ENCODE measurements around the gene LRRIQ1.

Gene LRRIQ1, protein sequence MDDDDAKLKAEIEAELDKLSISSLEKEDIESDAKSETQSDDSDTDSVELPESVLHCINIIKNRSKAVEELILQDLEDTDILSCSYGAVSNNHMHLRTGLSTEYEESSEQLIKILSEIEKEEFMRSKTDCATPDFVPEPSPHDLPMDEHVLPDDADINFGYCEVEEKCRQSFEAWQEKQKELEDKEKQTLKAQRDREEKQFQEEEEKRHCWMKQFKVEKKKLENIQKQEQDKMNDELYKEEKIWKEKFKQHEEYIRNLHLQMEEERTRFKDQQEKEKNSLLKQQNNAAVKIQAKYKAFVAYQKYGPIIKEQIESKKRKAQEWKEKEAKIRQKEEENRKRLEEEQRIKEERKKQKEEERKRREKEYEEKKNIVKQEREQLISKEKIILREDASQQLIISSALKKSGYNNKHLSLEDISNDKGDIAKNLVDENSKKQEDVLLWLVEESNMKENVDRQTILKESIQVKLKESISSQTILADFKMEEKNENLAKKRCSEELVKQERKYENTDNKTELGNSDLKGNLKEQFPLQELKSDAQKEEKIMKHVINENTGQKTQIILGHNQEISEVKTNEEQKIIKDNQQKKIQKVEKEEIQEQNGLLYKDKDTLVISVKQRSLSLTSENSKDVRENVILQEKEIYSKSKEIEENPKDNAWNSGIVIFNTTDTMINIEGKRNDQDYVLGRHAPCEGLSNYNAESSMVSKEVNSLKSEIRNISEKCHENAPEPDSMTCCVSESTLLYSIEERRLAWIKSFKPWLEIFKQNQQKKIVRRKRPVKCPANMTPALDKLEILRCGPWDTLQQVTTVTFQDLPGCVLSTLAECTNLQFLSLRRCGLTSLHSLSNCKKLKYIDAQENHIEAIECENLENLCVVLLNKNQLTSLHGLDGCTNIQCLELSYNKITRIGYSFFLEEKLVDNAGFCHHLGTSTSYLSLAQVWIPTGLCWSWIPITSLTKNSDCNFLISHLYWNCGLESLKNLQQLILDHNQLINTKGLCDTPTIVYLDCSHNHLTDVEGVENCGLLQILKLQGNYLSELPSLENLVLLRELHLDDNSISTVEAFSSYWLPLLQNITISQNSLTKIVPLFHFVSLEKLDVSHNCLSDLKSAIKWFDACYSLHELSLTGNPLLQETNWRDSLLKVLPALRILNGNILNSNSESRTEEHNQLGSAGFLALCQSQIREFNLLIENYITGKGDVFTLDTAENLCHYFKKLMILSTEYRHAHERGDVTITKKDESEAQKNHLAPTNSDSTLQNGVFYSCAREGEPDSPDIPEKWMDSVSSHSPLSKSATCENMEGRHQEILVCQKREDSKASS (N-terminal part only)

DNA sequence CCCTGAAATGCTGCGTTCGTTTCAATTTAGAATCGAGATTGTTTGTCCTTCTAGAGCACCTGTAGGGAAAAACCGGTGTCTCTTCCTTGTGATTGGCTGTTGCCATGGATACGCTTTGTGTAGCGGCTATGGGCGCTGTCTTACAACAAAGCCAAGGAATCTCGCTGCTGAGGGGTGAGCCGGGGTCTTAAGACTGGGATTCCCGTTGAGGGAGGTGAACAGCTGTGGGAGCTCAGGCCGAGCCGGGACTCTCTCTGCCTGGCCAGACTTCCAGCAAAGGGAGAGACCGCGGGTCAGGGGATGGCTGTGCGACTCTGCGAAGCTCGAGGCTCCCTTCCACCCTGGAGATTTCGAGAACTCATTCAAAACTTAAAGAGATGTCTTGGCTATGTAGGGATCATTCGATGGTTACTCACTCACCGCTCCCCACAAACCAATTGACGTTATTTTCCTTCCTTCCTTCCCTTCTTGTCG is at the start of gene LRRIQ1, which contains the start of gene TSPAN19:
Gene LRRIQ1, plus strand, starts transcription at position 118 of the 474 bp plus-strand sequence. CDS start 1,826 bp downstream, outside the sequence.
Gene TSPAN19, minus strand, starts transcription at position 44 of the 474 bp plus-strand sequence. CDS start 6,331 bp downstream, outside the sequence.
- DNase-seq (ENCODE audit: low spot score): peak; percentile 66
- in situ Hi-C loops (cut with MboI; ENCODE audit: low pct_unique_long_range_greater_than_20kb, low sequenced_read_pairs, unreplicated experiment): no loop called here

DNA sequence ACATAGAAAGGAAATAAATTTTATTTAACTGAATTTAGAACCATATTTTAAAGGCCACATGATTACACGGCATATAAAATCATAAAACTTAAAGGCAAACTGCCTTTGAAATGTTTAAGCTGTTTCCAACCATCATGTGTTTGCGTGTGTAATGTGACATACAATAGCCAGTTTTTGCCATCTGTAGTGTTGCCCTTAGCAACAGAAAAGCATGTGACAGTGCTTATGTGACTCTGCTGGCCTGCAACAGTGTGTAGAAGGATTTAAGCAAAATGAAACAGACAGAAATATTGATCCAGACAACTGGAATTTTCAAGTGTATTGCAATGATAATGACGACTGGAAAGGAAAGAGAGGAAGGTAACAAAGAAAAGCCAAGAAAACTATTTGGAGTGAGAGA is 49.6 kb upstream of the LRRIQ1 start:
- TF ChIP-seq, protein P1, sequence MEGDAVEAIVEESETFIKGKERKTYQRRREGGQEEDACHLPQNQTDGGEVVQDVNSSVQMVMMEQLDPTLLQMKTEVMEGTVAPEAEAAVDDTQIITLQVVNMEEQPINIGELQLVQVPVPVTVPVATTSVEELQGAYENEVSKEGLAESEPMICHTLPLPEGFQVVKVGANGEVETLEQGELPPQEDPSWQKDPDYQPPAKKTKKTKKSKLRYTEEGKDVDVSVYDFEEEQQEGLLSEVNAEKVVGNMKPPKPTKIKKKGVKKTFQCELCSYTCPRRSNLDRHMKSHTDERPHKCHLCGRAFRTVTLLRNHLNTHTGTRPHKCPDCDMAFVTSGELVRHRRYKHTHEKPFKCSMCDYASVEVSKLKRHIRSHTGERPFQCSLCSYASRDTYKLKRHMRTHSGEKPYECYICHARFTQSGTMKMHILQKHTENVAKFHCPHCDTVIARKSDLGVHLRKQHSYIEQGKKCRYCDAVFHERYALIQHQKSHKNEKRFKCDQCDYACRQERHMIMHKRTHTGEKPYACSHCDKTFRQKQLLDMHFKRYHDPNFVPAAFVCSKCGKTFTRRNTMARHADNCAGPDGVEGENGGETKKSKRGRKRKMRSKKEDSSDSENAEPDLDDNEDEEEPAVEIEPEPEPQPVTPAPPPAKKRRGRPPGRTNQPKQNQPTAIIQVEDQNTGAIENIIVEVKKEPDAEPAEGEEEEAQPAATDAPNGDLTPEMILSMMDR (IDR thresholded peaks at IDR 0.05; ENCODE audit: extremely low read depth, insufficient read depth, missing control alignments): no peak
- in situ Hi-C loops (cut with MboI; ENCODE audit: low pct_unique_long_range_greater_than_20kb, low sequenced_read_pairs, unreplicated experiment): no loop called here
- DNase-seq (ENCODE audit: low spot score): no peak

More for the DNA sequence above, at the start of gene LRRIQ1, which contains the start of gene TSPAN19:
- TF ChIP-seq, protein P1 (IDR thresholded peaks at IDR 0.05; ENCODE audit: extremely low read depth, insufficient read depth, missing control alignments): no peak

DNA sequence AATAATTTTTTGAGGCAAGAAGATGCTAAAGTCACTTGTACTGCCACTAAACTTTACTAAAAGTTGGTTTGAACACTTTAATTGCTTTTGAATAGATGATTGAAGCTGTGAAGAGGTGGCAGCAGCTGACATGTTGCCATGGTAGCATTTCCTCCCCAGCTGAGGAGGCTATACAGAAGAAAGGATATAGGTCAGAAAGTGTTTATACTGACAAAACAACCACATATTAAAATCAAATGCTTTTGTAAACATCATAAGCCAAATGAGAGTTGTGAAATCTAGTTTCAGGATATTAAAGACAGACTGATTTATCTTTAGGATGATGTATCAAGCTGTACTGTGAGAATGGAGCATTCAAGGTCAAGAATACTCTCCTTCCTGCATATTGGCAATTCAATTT is 41.7 kb upstream of the LRRIQ1 start:
- DNase-seq (ENCODE audit: low spot score): no peak
- in situ Hi-C loops (cut with MboI; ENCODE audit: low pct_unique_long_range_greater_than_20kb, low sequenced_read_pairs, unreplicated experiment): no loop called here
- TF ChIP-seq, protein P1 (IDR thresholded peaks at IDR 0.05; ENCODE audit: extremely low read depth, insufficient read depth, missing control alignments): no peak

DNA sequence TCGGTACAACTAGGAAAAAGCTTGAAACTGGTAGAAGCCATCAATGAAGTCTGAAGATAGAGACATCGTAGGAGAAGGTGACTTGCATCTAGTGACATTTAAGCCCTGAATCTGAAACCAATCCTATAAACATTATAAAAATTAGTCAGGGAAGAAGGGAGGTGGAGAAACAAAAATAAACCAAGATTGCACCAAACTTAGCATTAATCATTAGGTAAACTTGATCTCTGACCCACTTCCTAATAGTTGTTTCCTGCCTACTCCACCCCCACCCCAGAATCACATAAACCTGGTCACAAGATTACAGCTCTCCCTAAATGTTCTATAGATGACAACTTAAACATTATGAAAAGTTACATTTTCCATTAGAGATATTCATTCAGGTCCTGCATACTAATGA is 40.5 kb upstream of the LRRIQ1 start:
- in situ Hi-C loops (cut with MboI; ENCODE audit: low pct_unique_long_range_greater_than_20kb, low sequenced_read_pairs, unreplicated experiment): no loop called here
- no peak for DNase-seq (ENCODE audit: low spot score)
- TF ChIP-seq, protein P1 (IDR thresholded peaks at IDR 0.05; ENCODE audit: extremely low read depth, insufficient read depth, missing control alignments): no peak

DNA sequence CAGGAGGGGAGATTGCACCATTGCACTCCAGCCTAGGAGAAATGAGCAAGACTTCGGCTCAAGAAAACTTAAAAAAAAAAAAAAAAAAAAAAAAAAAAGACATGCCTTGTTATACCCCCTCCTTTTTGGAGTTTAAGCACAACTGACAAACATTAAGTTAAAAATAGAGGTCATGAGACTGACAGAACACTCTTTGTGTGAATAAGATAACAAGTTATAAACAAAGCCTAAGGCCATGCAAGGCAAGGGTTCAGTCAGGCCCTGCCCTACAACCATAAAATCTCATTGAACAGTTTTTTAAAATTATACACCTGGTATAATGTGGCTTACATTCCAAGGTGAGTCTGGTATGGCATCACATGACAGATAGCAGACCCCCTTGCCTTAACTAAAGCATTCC is 39.4 kb upstream of the LRRIQ1 start:
- in situ Hi-C loops (cut with MboI; ENCODE audit: low pct_unique_long_range_greater_than_20kb, low sequenced_read_pairs, unreplicated experiment): no loop called here
- DNase-seq (ENCODE audit: low spot score): no peak
- TF ChIP-seq, protein P1 (IDR thresholded peaks at IDR 0.05; ENCODE audit: extremely low read depth, insufficient read depth, missing control alignments): no peak

Data from GM13977 (cell line).